Stimulated activated naive CD4-positive, alpha-beta T cell treated with Interleukin-2 at 50 U/mL for 16 hours (primary cell): ENCODE results near the gene SORL1-AS1.

Source experiments
- DNase-seq: peaks from one replicate; lab custom pipeline; 2025; lab: John Stamatoyannopoulos, UW

Gene SORL1-AS1

DNA sequence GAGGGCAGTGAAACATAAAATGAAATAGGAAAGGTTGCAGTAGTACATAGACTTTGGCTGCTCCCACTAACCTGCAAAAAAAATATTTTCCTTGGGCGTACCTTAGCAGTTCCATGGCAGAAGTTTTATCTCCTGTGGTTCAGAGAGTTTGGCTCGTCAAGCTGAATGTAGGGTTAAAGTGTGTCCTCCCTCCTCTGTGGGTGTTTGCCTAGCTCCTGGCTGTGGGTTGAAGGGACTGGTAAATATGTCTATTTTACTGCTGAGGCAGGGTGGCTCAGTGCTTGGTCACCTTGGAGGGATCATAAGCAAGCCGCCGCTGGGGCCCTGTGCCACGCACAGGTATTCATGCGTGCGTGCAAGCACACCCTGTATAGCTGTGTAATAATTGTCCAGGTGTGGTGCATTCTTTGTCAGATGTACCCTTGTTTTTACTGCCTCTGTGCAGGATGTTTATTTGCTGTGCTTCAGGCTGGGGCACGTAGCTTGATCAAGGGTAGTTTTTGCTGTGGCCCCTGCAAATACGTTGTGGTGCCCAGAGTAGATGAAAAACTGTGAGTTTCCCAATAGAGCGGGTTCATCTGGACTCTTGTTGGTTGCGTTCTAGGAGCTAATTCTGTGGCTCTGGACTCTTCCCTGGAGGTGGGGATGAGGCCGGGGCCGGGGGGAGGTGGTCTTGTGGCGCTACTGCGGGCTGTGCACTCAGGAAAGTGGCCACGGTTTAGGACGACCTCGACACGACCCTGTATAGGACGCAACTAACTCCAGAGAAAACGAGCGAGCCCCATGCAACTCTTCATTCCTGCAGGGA is 1.4 kb downstream of the SORL1-AS1 start:
- DNase-seq, result peak; percentile 32

DNA sequence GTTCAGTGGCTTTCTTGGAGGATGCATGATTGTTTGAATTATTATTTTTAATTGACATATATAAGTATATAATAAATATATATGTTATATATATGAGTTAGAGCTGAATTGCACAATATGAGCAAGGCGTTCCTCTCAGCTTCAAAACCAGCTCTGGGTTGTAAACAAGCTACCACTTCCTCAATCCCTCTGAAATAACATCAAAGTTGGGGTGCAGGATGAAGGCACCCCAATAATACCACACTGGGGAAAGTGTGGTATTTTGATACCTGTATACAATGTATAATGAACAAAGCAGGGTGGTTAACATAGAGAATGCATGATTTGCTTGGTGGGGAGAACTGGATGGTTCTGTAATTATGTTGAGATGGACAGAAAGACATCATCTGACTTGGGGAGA is 2.4 kb downstream of the SORL1-AS1 start:
- no peak for DNase-seq

DNA sequence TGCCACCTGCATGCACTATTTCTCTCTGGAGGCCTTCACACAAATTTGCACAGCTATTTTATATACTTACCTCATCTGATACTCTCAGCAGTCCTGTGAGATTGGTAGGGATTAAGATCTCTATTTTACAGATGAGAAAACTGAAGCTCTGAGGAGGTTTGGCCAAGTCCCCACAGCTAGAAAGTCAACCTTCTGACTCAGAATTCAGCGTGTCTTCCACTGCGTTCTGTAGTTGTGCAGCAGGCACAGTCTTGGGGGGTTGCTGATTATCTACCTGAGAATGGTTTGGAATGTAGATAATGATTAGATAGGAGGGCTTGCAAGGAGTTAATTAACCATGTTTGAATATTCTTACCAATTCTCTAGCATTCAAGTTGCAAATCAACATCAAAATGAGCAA is 3.1 kb downstream of the SORL1-AS1 start:
- no peak for DNase-seq

DNA sequence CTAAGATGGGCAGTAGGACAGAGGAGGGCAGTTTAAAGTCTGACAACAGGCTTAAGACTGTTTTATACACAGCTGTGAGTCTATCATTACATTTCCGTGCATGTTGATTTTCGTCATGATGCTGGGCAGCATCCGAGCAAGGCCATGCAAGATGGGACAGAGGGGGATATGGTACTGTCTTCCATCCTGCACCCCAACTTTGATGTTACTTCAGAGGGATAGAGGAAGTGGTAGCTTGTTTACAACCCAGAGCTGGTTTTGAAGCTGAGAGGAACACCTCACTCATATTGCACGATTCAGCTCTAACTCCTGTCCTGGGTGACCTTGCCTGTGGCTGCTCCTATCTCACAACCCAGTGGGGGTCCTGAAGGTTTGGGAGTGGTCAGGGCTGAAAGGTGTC is 3.6 kb downstream of the SORL1-AS1 start:
- no peak for DNase-seq

DNA sequence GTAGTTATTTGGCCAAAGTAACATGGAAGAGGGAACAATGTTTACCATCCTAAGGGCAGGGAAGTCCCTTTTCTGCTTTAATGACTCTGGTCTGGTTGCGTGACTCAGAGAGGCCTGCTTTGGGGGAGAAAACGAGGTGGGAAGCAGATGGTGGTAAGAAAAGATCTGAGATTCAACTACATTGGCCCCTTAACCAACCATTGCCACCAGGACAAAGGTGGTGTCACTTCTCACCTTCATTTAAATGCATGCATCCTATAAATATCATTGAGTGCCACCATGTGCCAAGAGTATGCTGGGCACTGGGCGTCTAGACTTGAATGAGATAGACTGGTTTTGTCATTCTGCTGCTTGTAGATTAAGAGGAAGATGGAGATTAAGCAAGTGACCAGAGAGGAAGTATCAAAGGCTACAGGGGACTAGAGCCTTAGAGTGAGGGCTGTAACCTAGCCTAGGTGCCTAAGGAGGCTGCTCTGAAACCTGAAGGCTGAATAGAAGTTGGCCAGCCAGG is 4.3 kb downstream of the SORL1-AS1 start:
- DNase-seq, result no peak

DNA sequence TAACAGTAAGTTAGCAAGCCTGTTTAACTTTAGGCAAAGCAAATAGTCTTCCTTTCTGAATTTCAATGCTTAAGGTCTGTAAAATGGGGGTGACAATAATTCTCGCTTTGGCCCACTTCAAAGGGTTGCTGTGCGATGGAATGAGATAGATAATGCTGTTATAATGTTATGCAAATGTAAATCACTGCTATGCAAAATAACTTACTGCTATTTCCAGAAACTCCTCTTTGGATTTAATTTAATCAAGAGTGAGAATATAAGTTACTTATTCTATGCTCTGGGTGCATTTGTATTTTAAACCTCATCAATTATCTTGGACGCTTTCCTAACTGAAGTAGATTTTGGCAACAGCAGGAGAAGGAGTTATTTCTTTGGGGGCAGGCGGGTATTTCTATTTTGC is 4.8 kb downstream of the SORL1-AS1 start:
- DNase-seq, result no peak

DNA sequence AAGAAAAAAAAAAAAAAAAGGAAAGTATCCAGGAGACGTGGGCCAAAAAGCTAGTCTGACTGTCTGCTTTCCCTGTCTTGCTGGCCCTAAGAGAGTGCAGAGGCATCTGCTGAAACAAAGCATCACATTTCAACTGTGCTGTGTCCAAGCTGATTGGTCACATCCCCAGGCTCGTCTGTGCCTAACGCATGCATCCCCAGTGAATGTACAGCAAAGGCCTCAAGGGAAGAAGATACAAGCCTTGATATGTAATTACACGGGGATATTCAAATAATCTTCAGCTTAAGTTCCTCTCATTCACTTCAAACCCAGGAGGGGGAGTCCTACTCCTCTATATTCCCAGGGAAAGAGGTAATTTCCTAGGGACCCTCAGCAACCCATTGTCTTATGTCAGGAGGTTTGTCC is 6.0 kb downstream of the SORL1-AS1 start:
- DNase-seq, result no peak

DNA sequence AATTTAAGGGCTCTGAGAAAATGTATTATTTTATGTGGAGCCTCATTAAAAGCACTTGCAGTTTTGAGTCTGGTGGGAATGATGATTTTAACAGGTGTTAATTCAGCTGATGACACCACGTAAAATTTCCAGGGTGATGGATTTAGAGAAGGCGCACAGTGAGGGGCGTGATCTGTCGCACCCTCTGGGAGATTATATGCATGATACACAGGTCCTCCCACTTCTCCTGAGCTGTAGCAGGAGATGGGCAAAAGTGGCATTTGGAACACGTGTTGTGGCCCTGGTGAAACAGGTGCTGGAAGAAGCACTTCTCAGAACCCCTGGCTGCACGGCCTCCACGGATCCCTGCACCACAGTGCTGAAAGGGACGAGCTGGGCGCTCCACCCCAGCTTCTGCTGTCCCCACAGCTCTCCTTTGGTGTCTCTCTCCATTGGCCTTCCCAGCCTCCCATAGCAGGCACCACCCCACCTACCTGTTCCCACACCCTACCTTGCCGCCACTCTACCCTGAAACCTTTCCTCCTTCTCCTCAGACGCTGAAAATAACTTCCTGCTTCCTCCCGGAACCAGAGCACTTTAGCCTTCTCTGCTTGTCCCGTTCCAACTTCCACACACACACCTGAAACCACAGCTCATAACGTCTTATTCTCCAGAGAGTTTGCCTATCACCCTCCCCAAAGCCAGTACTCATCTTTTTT is 7.5 kb downstream of the SORL1-AS1 start:
- no peak for DNase-seq

DNA sequence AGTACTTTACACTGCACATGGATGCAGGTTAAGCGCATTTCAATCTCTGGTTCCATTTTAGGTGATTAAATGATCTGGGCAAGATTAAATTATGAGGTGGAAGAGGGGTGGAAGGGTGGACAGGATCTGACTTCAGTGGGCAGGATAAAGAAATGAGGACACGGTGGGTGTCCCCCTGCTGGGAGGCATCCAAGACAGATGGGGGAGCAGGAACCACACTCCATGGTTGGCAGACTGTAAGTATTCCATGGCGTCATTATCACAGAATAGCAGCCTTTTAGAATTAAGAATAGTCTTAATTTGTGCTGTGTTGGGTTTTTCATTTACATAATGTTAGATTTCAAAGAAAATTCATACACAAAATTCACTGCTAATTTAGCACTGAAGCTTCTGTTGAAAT is 8.2 kb downstream of the SORL1-AS1 start:
- DNase-seq, result no peak

DNA sequence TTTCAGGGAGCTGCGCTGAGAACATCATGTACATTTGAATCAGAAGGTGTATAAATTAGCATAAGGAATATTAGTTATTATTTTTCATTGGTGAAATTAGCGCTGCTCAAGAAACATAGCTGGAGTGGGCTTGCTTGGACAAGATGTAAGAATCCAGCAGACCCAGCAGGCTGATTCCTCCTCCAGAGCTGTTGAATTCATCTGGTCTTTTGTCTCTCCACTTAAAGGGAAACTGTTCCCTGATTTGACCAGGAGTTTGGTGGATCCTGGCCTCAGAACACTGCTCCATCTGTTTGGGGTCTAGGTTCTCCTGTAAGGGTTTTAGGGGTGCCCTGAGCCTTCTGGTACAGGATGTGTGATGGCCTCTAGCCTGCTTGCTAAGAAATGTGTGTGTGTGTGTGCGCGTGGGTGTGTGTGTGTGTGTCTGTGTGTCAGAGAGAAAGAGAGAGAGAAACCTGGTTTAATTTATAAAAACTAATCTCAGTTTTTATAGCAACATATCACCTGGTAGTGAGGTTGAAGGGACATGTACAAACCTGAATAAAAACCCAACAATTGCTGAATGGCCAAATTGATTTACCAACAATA is 9.0 kb downstream of the SORL1-AS1 start:
- peak; percentile 15 for DNase-seq

DNA sequence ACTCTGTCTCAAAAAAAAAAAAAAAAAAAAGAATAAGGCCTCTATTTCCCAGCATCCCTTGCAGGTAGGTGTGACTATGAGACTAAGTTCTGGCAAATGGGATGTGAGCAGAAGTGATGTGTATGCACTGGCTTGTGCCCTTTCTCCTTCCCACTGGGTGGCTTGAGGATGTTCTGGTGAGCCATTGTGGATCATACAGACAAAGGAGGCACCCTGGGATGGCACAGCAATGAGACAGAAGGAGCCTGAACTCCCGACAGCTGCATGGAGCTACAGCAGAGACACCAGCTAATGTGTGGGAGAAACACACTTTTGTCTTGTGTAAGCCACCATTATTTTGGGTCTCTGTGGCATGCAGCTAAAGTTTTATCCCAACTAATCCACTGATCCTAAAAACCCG is 11.2 kb downstream of the SORL1-AS1 start:
- DNase-seq, result no peak

DNA sequence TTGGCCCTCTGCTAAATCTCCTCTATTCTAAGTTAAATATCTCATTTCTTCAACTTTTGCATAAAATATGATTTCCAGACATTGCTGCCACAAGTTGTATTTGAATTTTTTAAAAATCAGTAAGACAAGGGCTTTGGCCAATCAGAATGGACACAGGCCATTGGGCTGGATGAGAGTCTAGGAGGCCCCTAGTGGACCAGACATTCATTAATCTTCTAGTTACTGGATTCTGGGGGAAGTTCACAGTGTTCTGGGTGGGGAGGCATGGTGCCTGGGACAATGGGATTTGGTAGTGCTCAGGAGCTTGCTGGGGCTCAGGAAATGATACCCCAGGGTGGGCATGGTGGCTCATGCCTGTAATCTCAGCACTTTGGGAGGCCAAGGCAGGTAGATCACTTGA is 13.0 kb downstream of the SORL1-AS1 start:
- no peak for DNase-seq

DNA sequence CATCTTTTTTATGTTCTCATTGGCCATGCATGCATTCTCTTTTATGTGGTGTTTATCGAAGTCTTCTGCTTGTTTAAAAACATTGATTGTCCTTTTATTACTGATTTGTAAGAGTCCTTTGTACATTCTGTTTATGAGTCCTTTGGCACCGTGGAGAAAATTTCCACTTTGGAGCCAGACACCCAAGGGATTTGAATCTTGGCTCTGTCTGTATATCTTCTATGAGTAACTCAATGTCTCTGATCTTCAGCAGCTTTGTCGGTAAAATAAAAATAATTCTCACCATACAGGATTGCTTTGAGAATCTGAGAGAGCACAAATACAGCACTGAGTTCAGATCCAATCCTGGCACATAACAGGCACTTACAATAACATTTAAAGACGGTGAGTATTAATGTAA is 13.4 kb downstream of the SORL1-AS1 start:
- no peak for DNase-seq

DNA sequence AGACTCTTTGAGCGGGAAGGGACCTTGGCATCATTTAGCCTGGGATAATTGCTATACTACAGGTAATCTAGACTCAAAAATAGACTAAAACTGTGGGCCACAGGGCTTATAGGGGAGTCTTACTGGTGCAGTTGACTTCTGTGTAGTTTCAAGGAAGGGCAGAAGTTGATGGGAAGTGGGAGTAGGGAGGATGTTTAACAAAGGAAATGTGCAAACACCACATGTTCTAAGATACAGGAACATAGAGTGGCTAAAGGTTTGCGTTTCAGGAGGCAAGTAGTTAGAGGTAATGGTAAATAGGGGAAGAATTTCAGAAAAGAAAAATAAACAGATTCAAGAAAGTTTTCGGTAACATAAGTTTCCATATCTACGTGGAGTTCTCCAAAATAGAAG is 15.1 kb downstream of the SORL1-AS1 start:
- no peak for DNase-seq

DNA sequence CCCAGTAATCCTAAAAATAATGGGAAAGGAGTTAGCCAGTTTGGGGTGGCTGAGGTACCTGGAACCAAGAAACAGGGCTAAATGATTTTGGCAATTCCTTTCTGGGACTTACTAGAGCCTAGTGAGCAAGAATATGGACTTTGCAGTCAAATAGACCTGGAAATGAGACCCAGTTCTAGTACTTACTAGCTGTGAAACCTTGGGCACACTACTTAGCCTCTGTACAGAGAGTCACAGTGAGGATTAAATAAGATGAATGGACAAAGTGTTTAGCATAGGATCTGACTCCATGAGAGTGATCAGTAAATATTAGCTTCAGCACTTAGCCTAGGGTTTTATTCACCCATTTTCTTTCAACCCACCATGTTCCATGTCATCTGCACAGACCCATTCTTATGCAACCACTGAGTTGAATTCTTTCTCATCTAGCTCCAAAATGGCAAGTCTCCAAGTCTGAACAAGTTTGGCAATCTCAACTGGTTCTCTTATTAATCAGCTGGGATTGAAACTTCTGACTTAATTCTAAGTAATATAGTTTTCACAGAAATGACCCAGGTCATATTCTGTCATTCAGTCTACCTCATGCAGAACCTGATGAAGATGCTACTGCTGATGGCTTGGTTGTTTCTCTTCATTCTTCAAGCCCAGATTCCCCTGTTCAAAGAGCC is 15.6 kb downstream of the SORL1-AS1 start:
- DNase-seq, result no peak

DNA sequence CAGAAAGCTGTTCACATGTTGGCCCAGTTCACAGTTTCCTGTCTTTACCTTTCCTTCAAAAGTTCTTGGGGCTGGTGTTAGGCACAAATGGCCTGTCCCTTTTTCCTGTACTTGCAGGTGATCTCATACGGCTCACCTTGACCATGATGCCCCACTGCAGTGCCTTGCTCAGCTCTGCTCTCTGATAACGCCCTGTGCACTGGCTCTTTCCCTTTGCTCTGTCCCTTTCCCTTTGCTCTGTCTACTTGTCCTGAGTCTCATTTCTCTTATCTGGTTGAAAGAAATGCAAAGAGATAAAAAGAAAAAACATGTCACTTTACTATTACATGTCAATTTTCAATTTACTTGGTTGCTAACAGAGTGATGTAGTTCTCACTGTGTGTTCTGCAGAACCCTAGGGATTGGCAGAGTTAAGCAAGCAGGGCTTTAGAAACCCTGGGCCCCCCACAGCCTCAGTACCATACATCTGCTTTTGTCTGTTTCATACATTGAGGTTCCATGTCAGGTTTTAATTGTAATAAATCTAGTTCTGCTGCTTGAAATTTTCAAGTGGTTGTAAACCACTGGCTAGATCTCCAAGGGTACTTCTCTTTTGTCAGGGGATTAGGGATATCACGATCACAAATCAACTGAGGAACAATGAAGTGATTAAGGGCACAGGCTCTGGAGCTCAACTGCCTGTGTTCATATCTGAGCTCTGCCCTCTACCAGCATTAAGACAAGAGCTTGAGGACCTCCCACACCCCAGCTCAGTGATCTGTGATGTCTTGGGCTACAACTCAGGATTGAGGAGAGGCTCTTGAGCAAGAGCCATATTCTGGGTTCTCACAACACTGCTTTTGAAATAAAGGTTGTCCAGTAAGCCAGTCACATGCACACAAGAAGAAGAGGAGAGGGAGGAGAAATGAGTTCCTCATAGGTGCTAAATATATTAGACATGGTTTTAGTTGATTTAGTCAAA is 16.9 kb downstream of the SORL1-AS1 start:
- DNase-seq, result no peak

DNA sequence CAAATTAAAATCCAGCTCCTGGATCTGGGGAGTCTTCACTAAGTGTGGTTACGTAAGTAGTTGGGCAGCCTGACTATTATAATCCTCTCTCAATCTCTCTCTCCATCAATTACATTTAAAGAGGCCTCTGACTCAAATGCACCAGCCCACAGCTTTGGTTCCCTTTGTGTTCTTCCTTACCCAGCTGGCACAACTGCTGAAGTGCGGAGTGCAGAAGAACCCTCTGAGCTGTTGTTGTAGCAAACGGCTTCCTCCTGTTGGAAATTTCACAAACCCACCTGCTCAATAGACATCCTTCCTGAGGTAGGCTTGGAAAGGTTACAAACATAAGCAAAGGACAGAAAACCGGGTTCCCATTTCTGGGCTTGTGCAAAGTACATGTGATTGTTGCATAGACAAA is 17.6 kb downstream of the SORL1-AS1 start:
- DNase-seq, result no peak

DNA sequence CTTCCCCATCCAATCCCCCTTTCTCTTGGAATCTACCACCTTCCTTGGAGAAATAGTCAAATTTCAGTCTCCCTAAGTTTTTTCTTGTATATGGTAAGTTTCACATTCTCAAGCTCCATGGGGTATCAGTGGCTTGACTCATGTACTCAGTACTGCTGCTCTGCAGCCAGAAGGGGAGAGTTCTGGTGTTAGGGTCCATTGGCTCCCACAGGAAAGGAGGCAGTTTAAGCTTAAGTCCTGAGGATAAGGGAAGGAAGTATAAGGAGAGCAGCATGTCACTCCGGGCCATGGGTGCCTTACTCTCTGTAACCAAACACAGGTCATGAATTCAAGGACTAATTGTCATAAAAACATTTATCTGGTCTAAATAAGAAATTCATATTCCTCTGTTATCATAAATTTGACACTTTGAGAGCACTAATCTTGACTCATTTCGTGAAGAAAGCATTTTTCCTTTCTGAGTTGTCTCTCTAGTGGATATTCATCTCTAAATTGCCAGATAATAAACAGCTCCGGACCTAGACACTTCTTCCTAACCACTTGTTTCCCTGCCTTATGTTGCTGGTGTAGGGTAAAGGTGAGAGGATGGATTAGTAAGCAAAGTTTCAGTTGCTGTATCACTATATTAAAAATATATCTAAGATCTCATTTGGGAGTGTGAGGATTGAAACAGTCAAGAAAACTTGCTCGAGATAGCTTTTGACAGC is 20.8 kb downstream of the SORL1-AS1 start:
- DNase-seq, result no peak

DNA sequence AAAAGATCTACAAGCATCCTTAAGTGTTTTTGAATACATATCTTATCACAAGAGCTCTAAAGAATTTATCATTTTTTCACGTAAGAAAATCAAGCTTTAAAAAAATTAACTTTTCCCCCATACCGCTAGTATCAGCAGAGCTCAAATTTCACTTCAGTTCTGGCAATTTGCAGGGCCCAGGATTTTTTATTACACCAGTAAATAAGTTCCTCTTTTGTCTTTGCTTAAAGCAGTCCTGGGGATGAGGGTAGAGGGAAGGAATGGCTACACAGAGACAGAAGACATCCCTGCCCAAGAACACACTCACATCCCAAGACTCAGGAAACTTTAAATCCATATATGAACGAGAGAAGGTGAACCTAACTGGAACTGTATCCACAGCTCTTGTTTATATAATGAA is 23.2 kb downstream of the SORL1-AS1 start:
- DNase-seq, result no peak

DNA sequence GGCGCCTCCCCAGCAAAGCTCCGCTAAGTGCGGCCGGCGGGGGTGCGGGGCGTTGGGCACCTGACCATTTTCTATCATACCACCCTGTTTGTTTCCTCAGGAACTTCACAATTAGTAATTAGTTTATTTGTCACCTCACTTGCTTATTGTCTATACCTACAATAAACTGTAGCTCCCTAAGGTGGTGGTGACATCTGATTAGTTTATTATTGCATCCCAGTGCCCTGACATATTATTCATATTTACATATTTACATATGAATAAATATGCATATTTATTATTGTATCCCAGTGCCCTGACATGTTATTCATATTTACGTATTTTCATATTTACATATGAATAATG is 25.4 kb downstream of the SORL1-AS1 start:
- no peak for DNase-seq
